H1 (cell line): ENCODE measurements around the gene CDC27.

Source experiments
- POLR2A ChIP-seq, 2 experiments: IDR thresholded peaks; 1 replicate in 1 of 2; 2 replicates in 1 of 2; pipeline ENCODE4 v1.6.1; 2011; ENCODE audit warnings: low read depth in 2 of 2, low read length in 2 of 2, mild to moderate bottlenecking in 2 of 2; ENCODE audit errors: control extremely low read depth in 1 of 2
- TF ChIP-seq, protein P1 (sequence below), 3 experiments: IDR thresholded peaks; 1 replicate in 2 of 3; 2 replicates in 1 of 3; pipeline versions ENCODE4 v1.5.1 to v1.6.1; 2011; ENCODE audit warnings: low read length in 3 of 3, mild to moderate bottlenecking in 3 of 3, inconsistent platforms in 2 of 3, low read depth in 1 of 3, moderate library complexity in 1 of 3; ENCODE audit not compliant: insufficient read depth in 1 of 3; ENCODE audit errors: control extremely low read depth in 1 of 3
- TF ChIP-seq, protein P2 (sequence below): IDR thresholded peaks from 2 replicates; pipeline ENCODE4 v1.6.1; 2012; ENCODE audit warnings: low read length, inconsistent platforms

DNA sequence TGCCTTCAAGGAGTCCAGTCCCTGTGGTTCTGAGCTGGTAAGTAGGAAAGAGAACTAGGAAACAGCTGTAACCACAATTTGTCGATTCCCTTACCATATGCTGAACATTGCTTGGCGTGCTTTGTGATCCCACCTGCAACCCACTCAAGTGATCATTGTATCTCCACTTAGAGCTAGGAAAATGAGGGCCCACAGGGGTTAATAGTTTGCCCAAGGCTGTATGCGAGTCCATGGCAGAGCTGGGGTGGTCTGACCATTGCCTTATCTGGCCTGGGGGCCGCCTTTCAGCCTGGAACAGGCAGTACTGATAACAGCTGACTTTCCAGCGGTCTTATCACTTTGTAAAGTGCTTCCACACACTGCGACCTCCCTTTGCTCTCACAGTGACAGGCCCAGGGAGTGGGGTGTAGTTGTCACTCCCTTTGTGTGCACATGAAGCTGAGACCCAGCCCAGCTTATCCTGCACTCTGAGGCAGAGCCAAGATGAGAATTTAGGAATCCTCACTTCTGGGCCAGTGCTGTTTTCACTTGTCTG lies 29.9 kb upstream of the CDC27 start:
- TF ChIP-seq POLR2A (IDR thresholded peaks at IDR 0.05; ENCODE audit: control extremely low read depth in 1 of 2, low read depth in 2 of 2, low read length in 2 of 2) = no peak
- TF ChIP-seq, protein P1, sequence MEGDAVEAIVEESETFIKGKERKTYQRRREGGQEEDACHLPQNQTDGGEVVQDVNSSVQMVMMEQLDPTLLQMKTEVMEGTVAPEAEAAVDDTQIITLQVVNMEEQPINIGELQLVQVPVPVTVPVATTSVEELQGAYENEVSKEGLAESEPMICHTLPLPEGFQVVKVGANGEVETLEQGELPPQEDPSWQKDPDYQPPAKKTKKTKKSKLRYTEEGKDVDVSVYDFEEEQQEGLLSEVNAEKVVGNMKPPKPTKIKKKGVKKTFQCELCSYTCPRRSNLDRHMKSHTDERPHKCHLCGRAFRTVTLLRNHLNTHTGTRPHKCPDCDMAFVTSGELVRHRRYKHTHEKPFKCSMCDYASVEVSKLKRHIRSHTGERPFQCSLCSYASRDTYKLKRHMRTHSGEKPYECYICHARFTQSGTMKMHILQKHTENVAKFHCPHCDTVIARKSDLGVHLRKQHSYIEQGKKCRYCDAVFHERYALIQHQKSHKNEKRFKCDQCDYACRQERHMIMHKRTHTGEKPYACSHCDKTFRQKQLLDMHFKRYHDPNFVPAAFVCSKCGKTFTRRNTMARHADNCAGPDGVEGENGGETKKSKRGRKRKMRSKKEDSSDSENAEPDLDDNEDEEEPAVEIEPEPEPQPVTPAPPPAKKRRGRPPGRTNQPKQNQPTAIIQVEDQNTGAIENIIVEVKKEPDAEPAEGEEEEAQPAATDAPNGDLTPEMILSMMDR (IDR thresholded peaks at IDR 0.05; ENCODE audit: control extremely low read depth in 1 of 3, insufficient read depth in 1 of 3, low read depth in 1 of 3, low read length in 3 of 3) = no peak
- TF ChIP-seq, protein P2, sequence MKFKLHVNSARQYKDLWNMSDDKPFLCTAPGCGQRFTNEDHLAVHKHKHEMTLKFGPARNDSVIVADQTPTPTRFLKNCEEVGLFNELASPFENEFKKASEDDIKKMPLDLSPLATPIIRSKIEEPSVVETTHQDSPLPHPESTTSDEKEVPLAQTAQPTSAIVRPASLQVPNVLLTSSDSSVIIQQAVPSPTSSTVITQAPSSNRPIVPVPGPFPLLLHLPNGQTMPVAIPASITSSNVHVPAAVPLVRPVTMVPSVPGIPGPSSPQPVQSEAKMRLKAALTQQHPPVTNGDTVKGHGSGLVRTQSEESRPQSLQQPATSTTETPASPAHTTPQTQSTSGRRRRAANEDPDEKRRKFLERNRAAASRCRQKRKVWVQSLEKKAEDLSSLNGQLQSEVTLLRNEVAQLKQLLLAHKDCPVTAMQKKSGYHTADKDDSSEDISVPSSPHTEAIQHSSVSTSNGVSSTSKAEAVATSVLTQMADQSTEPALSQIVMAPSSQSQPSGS = no peak
